Thoracic aorta (tissue), 2 donors: ENCODE results near the gene SLC32A1. TPM values are rescaled to one million over a fixed set of nuclear protein-coding genes. Genes with fewer than 3 reads are reported as not detected.

ENCODE experiments used
- ATAC-seq: fragments of 150-250 bp; one replicate; pipeline ENCODE4 v1.8.0; 2017; ENCODE audit warnings: low read depth; ENCODE audit not compliant: insufficient number of reproducible peaks, low FRiP score
- DNase-seq: peaks from one replicate; pipeline ENCODE4 v3.0.0-alpha.2; 2020; ENCODE audit warnings: low spot score
- H3K27ac ChIP-seq, 2 donors: fragments of 200-600 bp; sonication (generic); 1 replicate in 1 of 2; 2 replicates in 1 of 2; pipeline ENCODE4 v1.5.1; 2016; ENCODE audit warnings: mild to moderate bottlenecking in 2 of 2, moderate library complexity in 2 of 2
- H3K27me3 ChIP-seq: fragments of 200-600 bp; sonication (generic); replicated peaks from 2 replicates; pipeline ENCODE4 v1.6.0; 2016; ENCODE audit warnings: mild to moderate bottlenecking; ENCODE audit not compliant: insufficient read depth
- H3K36me3 ChIP-seq: fragments of 200-600 bp; sonication (generic); one replicate; pipeline ENCODE4 v1.5.1; 2016
- H3K4me1 ChIP-seq, 2 donors: fragments of 200-600 bp; sonication (generic); 1 replicate in 1 of 2; 2 replicates in 1 of 2; pipeline versions ENCODE4 v1.5.1 to v1.6.0; 2016; ENCODE audit warnings: low read depth in 2 of 2, mild to moderate bottlenecking in 1 of 2; ENCODE audit not compliant: control insufficient read depth in 1 of 2
- H3K4me3 ChIP-seq: fragments of 200-600 bp; sonication (generic); 2 replicates; pipeline ENCODE4 v1.5.1; 2016; ENCODE audit warnings: mild to moderate bottlenecking
- H3K9me3 ChIP-seq: fragments of 200-600 bp; sonication (generic); 2 replicates; pipeline ENCODE4 v1.5.1; 2016
- CTCF ChIP-seq: fragments of 200-600 bp; sonication (generic); IDR thresholded peaks from one replicate; pipeline ENCODE4 v1.5.1; 2019; ENCODE audit warnings: antibody characterized with exemption
- total RNA-seq, 2 donors: library from RNA; depleted of rRNA; stranded (reverse); fragments of >200 nt; gene quantifications; one replicate each; pipeline versions ENCODE4 v1.1.0 to v1.2.3, GENCODE V29; 2016

Gene SLC32A1
- total RNA-seq, 2 donors from 2014 or later: not detected

GRCh38 chr20:38698541-38698940 is 25.7 kb upstream of the SLC32A1 start:
- no peaks in the 10 kb centered on the region for H3K9me3 ChIP-seq
- no peaks in the 10 kb centered on the region for H3K4me1 ChIP-seq
- ATAC-seq: no peak
- DNase-seq: no peak
- no peak overlapping the region for H3K27ac ChIP-seq
- no peak overlapping the region for H3K4me3 ChIP-seq
- TF ChIP-seq CTCF: no peak
- H3K36me3 ChIP-seq: no peaks in the 10 kb centered on the region
- no peaks in the 10 kb centered on the region for H3K27me3 ChIP-seq

DNA sequence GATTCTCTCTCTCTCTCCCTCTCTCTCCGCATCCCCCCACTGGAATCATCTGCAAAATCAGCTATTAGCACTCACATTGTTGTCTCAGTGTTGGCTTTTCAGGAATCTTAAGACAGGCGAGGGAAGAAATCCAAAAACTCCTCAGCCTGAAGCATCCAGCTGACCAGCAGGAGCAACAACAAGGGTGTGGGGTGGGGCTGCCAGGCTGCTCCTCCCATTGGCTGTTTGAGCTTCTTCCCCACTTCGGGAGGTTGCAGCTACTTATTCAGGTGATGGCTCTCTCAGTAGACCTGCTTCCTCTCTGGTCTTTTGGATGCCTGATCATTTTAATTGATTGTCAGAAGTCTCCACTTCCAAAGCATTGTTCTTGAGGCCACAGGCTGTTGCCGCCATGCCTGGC is 24.1 kb upstream of the SLC32A1 start:
- DNase-seq (no peak), ATAC-seq (no peak)
- TF ChIP-seq CTCF: no peak
- H3K36me3 ChIP-seq: no peaks in the 10 kb centered on the region
- no peaks in the 10 kb centered on the region for H3K27me3 ChIP-seq
- no peak overlapping the region for H3K27ac ChIP-seq
- no peaks in the 10 kb centered on the region for H3K9me3 ChIP-seq
- H3K4me3 ChIP-seq: no peak overlapping the region
- H3K4me1 ChIP-seq: no peaks in the 10 kb centered on the region

GRCh38 chr20:38700926-38701325 is 23.4 kb upstream of the SLC32A1 start:
- Histone ChIP-seq H3K4me3 (no peak overlapping the region), H3K9me3 (no peaks in the 10 kb centered on the region), H3K27me3 (no peaks in the 10 kb centered on the region), H3K4me1 (no peaks in the 10 kb centered on the region), H3K27ac (no peak overlapping the region), H3K36me3 (no peaks in the 10 kb centered on the region)
- no peak for TF ChIP-seq CTCF
- ATAC-seq (no peak), DNase-seq (no peak)

DNA sequence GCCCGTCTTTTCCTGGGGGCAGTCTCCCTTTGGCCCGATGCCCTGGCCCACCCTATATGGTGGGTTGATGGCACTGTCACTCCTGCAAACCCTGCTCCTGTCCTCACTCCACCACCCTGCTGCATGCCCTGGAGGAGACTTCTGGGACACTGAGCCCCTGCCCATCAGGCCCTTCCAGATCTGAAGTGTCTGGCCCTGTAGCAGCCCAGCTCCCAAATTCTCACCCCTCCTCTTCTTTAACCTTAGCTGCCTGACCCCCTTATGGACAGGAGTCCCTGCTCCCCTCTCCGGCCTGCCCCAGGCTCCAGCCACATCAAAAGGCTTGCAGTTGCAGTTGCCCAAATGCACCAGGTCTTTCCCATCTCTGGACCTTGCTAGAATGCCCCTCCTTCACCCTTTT is 20.8 kb upstream of the SLC32A1 start:
- no peaks in the 10 kb centered on the region for H3K36me3 ChIP-seq
- no peak overlapping the region for H3K4me3 ChIP-seq
- H3K9me3 ChIP-seq: no peaks in the 10 kb centered on the region
- no peaks in the 10 kb centered on the region for H3K27me3 ChIP-seq
- no peak overlapping the region for H3K27ac ChIP-seq
- ATAC-seq (no peak), DNase-seq (no peak)
- TF ChIP-seq CTCF: no peak
- no peaks in the 10 kb centered on the region for H3K4me1 ChIP-seq

GRCh38 chr20:38704136-38704535 is 20.1 kb upstream of the SLC32A1 start:
- no peaks in the 10 kb centered on the region for H3K4me1 ChIP-seq
- H3K4me3 ChIP-seq: no peak overlapping the region
- no peaks in the 10 kb centered on the region for H3K9me3 ChIP-seq
- ATAC-seq (no peak), DNase-seq (no peak)
- no peaks in the 10 kb centered on the region for H3K36me3 ChIP-seq
- no peak for TF ChIP-seq CTCF
- no peaks in the 10 kb centered on the region for H3K27me3 ChIP-seq
- H3K27ac ChIP-seq: no peak overlapping the region
